Measurements from ENCODE around the gene SEMA3E. TPM values are rescaled to one million over a fixed set of nuclear protein-coding genes. Genes with fewer than 3 reads are reported as not detected.

SEMA3E gene
- total and polyA plus RNA-seq, 9 of the 15 experiments (the other 6 are each of a cell fraction or from before 2014, with no cell fraction given) = 0.01 to 1.4 (median 0.14) TPM; not detected in 2

DNA sequence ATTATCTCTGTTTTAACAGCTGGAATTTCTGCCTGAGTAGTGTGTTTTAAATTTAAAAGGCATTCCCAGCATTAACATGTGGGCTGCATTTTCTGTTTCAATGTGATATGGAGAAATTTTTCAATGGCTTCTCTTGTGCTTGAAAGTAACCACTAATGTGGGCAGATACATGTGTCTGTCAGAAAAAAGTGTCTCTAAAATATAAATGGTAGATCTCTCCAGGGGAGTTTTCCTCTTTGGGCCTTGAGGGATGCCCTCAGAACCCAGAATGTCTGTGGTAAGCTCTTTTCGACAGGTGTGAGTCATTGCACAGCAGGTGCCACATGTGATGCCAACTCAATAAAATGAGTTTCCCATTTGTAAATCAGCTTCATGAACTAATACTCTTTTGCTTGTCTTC lies 221.1 kb downstream of the SEMA3E start:
- ATAC-seq (no peak), DNase-seq (ENCODE audit: extremely low read depth in 1 of 4, low spot score in 3 of 4) (no peak), FAIRE-seq (no peak)
- intact Hi-C loops (cut with micrococcal nuclease) = no loop called here
- Histone ChIP-seq H3K4me2 (ENCODE audit: insufficient read depth, low read length) (no peak overlapping the region), H2AFZ (ENCODE audit: low read depth, low read length) (no peak overlapping the region), H3K27me3 (ENCODE audit: control insufficient read depth in 2 of 2, insufficient read depth in 2 of 2, low read length in 2 of 2) (no peaks in the 10 kb centered on the region), H4K20me1 (replicated peaks; ENCODE audit: control insufficient read depth, insufficient read depth, low read length) (no peaks in the 10 kb centered on the region), H3K36me3 (ENCODE audit: control insufficient read depth, insufficient read depth, low read length) (no peaks in the 10 kb centered on the region), H3K9me3 (replicated peaks; ENCODE audit: control insufficient read depth, insufficient read depth, low read depth, low read length) (no peaks in the 10 kb centered on the region), H3K79me2 (ENCODE audit: control insufficient read depth, insufficient read depth, low read length) (no peaks in the 10 kb centered on the region), H3K4me3 (no peak overlapping the region), H3K27ac (ENCODE audit: extremely low read depth, low read depth, low read length) (no peak overlapping the region), H3K4me1 (replicated peaks in 1 of 2; ENCODE audit: control insufficient read depth in 2 of 2, insufficient read depth in 2 of 2, low read length in 2 of 2) (no peaks in the 10 kb centered on the region), H3K9me1 (ENCODE audit: control insufficient read depth, insufficient read depth, low read length) (no peaks in the 10 kb centered on the region), H3K9ac (ENCODE audit: insufficient read depth in 1 of 2, low read depth in 2 of 2, low read length in 2 of 2) (no peak overlapping the region)
- in situ Hi-C loops (cut with MboI) = no loop called here
- CTCF ChIA-PET (ENCODE audit: low intra/inter-chr PET ratio) = no interaction called here
- 6% methylated on average over 1 of the region's 1 CpG for WGBS (ENCODE audit: insufficient coverage, low coverage, missing lambda C conversion rate)
- BruUV-seq (replicated peaks) = no TSS peak
- POLR2A ChIA-PET = no interaction called here
- TF ChIP-seq EWSR1 (IDR thresholded peaks at IDR 0.05; ENCODE audit: borderline replicate concordance, low read depth, partially characterized antibody) (no peak), RHOXF2B (CRISPR knock-in tag; conservative IDR thresholded peaks at IDR 0.05) (no peak), SIRT6 (IDR thresholded peaks at IDR 0.05; ENCODE audit: low read depth, low read length) (no peak), NFIC (IDR thresholded peaks at IDR 0.05) (no peak), TBP (optimal IDR thresholded peaks at IDR 0.05; ENCODE audit: low read depth, low read length) (no peak), NEUROD1 (IDR thresholded peaks at IDR 0.05; ENCODE audit: borderline replicate concordance, low read depth, low read length, partially characterized antibody) (no peak), CREB1 (IDR thresholded peaks at IDR 0.05) (no peak), CREB1 (CRISPR knock-in tag; IDR thresholded peaks at IDR 0.05) (no peak), RBM39 (optimal IDR thresholded peaks at IDR 0.05; ENCODE audit: low read depth, low read length) (no peak), ZNF23 (CRISPR knock-in tag; IDR thresholded peaks at IDR 0.05) (no peak)
- TF ChIP-seq, protein P1, sequence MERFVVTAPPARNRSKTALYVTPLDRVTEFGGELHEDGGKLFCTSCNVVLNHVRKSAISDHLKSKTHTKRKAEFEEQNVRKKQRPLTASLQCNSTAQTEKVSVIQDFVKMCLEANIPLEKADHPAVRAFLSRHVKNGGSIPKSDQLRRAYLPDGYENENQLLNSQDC (CRISPR knock-in tag; IDR thresholded peaks at IDR 0.05) = no peak
